BJ (cell line): ENCODE results near the gene BHLHE23. TPM values are rescaled to one million over a fixed set of nuclear protein-coding genes. Genes with fewer than 3 reads are reported as not detected.

ENCODE experiments used
- CTCF ChIA-PET: fragments of 350-600 bp; formaldehyde crosslinking; extraction: SDS; loops from one replicate; lab custom pipeline; 2021; ENCODE audit warnings: antibody characterized with exemption, inconsistent platforms; lab: Yijun Ruan, JAX
- POLR2A ChIA-PET: fragments of 300-600 bp; sonication (Branson Sonifier 250); formaldehyde crosslinking; extraction: SDS; loops from one replicate; lab custom pipeline; 2021; ENCODE audit warnings: antibody characterized with exemption; lab: Charles Lee
- DNase-seq: peaks from one replicate; pipeline ENCODE4 v3.0.0-alpha.2; 2011; ENCODE audit warnings: low read depth
- H3K27me3 ChIP-seq: 2 replicates; pipeline ENCODE4 v1.6.0; 2011; ENCODE audit warnings: low read length; ENCODE audit not compliant: control insufficient read depth, insufficient read depth
- H3K36me3 ChIP-seq: 2 replicates; pipeline ENCODE4 v1.5.1; 2011; ENCODE audit warnings: low read length; ENCODE audit not compliant: control insufficient read depth, insufficient read depth
- H3K4me3 ChIP-seq: 2 replicates; pipeline ENCODE4 v1.5.1; 2011; ENCODE audit warnings: low read depth, mild to moderate bottlenecking, control low read depth, low read length
- polyA plus RNA-seq: library from polyadenylated mRNA; depleted of rRNA; stranded (reverse); fragments of >200 nt; gene quantifications from 2 replicates; pipeline ENCODE4 v1.2.3, GENCODE V29; 2011
- TF ChIP-seq, protein P1 (sequence below): IDR thresholded peaks from 2 replicates; pipeline ENCODE4 v1.5.1; 2011; ENCODE audit warnings: low read depth, mild to moderate bottlenecking, control low read depth, inconsistent platforms, low read length, moderate library complexity; ENCODE audit not compliant: insufficient read depth

Gene BHLHE23
- polyA plus RNA-seq, 1 experiment: not detected

DNA sequence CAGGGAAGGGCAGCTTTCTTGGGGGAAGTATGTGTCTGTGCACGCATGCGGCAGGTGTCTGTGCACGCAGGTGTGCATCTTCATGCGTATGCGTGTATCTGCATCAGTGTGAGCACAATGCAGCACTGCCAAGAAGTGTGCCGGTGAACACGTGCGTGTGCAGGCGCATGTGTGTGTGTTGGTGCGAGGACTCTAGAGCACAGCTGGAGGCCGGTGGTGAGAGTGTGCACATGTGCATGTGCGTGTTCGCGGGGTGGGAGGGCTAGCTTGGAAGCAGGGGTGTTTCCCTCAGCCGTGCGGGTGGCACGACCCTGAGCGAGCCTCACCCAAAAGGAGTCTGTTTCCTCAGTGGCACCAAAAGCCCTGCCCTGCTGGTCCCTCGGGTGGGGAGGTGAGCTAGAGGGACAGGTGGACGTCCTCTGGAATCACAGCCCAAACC is 46.7 kb downstream of the BHLHE23 start:
- CTCF ChIA-PET: no interaction called here
- H3K4me3 ChIP-seq: no peak overlapping the region
- TF ChIP-seq, protein P1, sequence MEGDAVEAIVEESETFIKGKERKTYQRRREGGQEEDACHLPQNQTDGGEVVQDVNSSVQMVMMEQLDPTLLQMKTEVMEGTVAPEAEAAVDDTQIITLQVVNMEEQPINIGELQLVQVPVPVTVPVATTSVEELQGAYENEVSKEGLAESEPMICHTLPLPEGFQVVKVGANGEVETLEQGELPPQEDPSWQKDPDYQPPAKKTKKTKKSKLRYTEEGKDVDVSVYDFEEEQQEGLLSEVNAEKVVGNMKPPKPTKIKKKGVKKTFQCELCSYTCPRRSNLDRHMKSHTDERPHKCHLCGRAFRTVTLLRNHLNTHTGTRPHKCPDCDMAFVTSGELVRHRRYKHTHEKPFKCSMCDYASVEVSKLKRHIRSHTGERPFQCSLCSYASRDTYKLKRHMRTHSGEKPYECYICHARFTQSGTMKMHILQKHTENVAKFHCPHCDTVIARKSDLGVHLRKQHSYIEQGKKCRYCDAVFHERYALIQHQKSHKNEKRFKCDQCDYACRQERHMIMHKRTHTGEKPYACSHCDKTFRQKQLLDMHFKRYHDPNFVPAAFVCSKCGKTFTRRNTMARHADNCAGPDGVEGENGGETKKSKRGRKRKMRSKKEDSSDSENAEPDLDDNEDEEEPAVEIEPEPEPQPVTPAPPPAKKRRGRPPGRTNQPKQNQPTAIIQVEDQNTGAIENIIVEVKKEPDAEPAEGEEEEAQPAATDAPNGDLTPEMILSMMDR: no peak
- peaks cover 46% of the 10 kb centered on the region for H3K36me3 ChIP-seq
- POLR2A ChIA-PET: no interaction called here
- no peaks in the 10 kb centered on the region for H3K27me3 ChIP-seq
- no peak for DNase-seq

DNA sequence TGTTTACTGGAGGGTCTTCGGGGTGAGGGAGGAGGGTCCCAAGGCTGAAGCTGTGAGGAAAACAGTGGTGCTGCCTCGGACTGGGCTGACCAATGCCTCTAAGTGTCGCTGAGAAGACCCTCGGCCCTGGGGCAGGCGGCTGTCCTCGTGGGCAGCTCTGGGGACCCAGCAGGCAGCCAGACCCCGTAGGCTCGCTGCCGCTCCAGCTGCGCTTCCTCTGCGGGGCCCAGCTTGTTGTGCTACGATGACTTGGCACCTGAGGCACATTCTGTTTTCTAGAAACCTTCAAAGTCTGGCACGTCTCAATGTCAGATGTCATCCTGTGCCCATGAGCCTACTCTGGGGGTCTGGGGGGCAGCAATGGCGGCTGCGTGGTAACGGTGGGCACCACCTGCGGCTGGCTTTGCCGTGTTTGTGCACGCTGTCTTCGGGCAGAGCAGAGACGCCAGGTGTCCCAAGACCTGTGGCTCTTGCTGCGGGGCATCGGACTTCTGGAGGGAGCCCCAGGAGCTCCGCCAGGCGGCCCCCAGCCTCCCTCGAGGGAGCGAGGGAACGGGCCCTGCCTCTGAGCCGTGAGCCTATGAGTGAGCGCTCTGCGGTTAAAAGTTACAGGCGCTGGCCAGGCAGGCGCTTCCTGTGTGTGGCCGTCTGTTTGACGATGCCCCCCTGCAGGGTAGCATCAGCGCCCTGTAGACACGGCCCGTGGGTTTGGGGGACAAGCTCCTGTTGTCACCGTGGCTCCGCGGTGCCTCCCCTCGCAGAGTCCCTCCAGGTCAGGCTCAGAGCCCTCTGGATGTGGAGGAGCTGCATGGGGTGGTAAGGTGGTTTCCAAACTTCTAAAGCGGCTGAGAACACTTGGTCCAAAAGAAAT is 47.4 kb downstream of the BHLHE23 start:
- ChIA-PET POLR2A (no interaction called here), CTCF (no interaction called here)
- no peak overlapping the region for H3K4me3 ChIP-seq
- no peak for DNase-seq
- H3K27me3 ChIP-seq: no peaks in the 10 kb centered on the region
- peaks cover 43% of the 10 kb centered on the region for H3K36me3 ChIP-seq
- TF ChIP-seq, protein P1: no peak

DNA sequence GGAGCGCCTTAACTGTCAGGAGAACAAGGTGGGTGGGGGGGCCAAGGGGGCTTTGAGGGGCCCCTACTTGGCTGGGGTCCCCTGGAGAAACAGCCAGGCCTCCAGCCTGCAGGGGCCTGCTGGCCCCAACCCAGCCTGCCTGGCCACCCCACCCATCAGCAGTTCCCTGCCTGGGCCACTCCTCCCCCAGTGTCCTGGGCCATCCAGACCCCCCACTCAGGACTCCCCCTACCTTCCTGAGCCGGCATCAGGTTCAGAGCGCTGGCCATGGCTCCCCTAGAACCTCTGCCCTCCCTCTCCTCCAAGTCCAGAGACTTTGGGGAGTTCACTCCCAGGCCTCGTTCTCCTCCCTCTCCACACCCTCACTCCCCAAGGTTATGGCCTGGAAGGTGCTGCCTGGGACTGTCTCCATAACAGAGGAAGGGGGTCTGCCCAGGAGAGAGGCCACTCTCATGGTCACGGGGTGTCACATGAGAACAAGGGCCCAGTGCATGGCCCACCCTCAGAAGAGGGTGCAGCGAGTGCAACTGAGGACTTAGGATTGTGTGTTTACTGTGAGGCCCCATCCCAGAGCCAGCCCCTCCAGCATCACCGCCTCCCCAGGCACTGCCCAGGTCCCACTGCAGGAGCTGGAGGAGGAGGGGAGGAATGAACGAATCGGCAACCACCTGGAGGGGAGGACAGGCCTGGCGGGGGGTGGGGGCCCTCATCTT is 48.2 kb downstream of the BHLHE23 start:
- DNase-seq: no peak
- H3K4me3 ChIP-seq: no peak overlapping the region
- peaks cover 36% of the 10 kb centered on the region for H3K36me3 ChIP-seq
- H3K27me3 ChIP-seq: no peaks in the 10 kb centered on the region
- CTCF ChIA-PET: no interaction called here
- POLR2A ChIA-PET: no interaction called here
- TF ChIP-seq, protein P1: no peak

DNA sequence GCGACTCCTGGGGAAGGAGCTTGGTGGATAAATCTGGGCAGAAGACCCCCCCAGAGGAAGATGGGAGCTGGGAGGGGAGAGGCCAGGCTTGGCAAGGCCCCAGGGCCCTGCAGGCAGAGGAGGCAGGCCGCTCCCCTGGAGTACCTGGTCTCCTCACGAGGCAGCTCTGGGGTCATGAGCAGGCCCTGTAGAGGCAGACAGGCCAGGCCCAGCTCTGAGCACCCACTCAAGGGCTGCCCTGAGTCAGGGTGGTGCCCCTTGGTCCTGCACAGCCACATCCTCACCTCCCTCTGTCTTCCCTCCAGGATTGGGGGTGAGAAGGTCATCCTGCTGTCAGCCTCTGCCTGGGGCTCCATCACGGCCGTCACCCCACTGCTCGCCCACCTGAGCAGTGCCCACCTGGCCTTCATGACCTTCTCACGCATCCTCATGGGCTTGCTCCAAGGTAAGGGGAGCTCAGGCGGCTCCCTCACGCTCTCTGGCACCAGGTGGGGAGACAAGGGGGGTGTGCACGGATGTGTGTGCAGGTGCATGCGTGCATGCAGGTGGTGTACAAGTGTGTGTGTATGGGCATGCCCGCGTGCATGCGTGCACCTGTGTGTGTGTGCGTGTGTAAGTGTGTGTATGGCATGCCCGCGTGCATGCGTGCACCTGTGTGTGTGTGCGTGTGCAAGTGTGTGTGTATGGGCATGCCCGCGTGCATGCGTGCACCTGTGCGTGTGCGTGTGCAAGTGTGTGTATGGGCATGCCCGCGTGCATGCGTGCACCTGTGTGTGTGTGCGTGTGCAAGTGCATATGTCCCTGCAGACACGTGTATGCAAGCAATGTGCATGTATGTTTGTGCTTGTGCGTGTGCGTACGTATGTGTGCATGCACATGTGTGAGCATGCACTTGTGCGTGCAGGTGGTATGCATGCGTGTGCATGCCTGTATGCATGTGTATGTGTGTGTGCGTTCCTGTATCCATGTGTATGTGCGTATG is 49.3 kb downstream of the BHLHE23 start:
- peaks cover 27% of the 10 kb centered on the region for H3K36me3 ChIP-seq
- H3K4me3 ChIP-seq: no peak overlapping the region
- H3K27me3 ChIP-seq: no peaks in the 10 kb centered on the region
- ChIA-PET CTCF (interaction anchor here (2.5 kb wide), 1 partner anchor 52 kb away, joined by 7 read pairs; no protein-coding TSS in a partner anchor), POLR2A (no interaction called here)
- no peak for DNase-seq
- TF ChIP-seq, protein P1: no peak
